OCI-LY3 (cell line): ENCODE data around the gene TCEAL5.

Source experiments
- CTCF ChIP-seq: fragments of 200-600, 300-600 bp; sonication (generic); IDR thresholded peaks from 2 replicates; pipeline ENCODE4 v1.5.1; 2014; ENCODE audit warnings: antibody characterized with exemption, low read length, low read depth
- EZH2phosphoT487 ChIP-seq: fragments of 200-600 bp; shearing (Covaris generic); IDR thresholded peaks from 2 replicates; pipeline ENCODE4 v1.6.1; 2018; ENCODE audit warnings: antibody characterized with exemption, mixed run types, low read depth

DNA sequence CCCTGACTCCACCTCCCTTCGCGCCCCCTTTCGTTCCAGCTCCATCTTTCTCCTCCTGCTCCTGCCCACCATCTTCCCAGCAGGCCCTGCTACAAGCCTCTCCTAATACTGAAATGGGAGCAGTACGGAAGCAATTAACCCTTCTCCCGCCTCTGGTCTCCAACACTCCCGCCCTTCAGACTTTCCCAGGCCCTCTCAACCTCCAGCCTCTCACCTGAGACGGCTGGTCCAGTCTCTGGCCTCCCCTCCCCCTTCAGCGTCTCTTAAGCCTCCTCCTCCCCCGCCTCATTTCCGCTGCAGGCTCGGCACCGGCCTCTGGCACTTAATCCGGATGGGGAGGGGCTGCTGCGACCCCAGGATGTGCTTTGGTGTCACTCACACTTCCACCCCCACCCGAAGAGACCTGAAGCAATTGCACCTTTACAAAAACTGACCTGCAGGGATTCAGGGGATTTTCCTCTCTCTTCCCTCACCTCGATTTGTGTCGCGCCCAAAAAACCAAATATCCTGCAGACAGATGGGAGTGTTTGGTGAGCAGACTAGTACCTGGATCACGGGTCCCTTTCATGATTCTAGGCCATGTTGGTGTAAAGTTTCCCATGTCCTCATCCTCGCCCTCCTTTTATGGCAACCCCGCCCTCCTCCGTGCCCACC, 22.3 kb downstream of the TCEAL5 start:
- TF ChIP-seq CTCF = no peak
- TF ChIP-seq EZH2phosphoT487 = no peak
